ENCODE measurements around the gene CACNA1H. TPM values are rescaled to one million over a fixed set of nuclear protein-coding genes. Genes with fewer than 3 reads are reported as not detected.

The CACNA1H gene
- total RNA-seq, 1 donor from 2014 or later, result 4.2 TPM

DNA sequence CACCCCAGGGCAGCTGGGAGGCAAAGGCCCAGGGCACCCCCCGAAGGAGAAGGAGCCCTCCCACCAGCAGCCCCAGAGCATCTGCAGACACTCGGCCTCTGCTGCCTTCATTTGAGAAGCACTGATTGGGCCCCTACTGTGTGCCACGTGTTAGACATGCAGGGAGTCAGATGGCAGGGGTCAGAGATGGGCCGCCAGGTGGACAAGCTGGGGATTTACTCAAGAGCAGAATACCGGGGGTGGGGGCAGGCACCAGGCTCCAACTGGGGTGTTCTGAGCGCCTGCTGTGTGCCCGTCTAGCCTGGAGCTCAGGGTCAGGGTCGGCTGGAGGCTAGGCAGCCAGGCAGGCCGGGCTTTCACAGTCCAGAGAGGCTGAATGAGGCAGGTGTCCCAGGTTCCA, 53.4 kb downstream of the CACNA1H start:
- ATAC-seq (no peak), DNase-seq (ENCODE audit: low spot score) (no peak)

DNA sequence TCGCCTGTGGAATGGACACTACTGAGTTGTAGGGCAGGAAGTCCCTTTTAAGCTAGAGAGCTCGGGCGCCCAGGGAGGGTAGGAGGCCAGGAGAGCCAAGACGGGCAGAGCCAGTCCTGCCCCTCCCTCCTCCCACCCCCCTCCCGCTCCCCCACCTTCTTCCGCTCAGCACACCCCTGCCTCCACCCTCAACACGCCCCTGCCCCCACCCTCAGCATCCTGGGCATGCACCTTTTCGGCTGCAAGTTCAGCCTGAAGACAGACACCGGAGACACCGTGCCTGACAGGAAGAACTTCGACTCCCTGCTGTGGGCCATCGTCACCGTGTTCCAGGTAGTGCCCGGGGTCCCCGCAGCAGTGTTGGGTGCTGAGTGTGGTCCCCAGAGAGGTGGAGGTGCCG, 53.9 kb downstream of the CACNA1H start:
- DNase-seq (ENCODE audit: low spot score), result no peak
- ATAC-seq, result no peak

DNA sequence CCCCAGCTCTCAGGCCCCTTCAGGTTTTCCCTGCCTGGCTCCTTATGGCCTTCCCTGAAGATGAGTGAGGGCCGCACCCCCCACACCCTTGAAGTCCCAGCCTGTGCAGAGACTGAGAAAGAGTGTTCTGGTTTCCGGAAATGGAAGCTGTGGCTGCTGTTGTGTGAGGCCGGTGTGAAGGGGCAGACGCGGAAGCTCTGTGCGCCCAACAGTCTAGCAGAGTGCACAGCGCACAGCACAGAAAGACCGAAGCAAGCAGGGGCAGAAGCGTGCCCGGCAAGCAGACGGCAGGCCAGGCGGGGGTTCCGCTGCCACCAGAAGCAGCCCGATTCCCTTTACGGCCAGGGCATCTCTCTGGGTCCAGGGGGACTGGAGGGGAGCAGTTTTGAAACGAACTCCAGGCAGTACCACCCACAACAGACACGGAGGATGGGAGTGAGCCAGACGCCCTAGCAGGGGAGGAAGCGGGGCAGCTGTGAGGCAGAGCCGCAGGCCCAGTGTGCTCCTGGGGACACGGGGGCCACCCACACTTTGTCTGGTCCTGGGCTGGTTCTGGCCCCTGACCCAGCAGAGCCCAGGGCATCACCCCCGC, 55.4 kb downstream of the CACNA1H start:
- ATAC-seq (no peak), DNase-seq (ENCODE audit: low spot score) (no peak)

DNA sequence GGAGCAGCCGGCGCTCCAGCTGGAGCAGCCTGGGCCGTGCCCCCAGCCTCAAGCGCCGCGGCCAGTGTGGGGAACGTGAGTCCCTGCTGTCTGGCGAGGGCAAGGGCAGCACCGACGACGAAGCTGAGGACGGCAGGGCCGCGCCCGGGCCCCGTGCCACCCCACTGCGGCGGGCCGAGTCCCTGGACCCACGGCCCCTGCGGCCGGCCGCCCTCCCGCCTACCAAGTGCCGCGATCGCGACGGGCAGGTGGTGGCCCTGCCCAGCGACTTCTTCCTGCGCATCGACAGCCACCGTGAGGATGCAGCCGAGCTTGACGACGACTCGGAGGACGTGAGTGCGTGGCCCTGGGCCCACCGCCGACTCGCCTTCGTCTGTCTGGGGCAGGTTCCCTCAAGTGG, 56.2 kb downstream of the CACNA1H start:
- ATAC-seq (no peak), DNase-seq (ENCODE audit: low spot score) (no peak)

DNA sequence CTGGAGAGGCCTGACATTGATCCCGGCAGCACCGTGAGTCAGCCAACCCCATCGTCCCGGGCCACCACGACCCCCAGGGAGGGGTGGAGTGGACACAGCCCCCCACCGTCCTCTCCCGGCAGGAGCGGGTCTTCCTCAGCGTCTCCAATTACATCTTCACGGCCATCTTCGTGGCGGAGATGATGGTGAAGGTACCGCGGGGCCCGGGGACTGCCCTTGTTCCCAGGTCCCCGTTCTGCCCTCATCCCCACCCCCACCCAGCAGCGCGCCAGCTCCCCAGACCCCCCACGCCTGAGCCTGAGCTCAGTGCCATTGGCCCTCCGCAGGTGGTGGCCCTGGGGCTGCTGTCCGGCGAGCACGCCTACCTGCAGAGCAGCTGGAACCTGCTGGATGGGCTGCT, 57.6 kb downstream of the CACNA1H start:
- no peak for ATAC-seq
- DNase-seq (ENCODE audit: low spot score), result no peak

DNA sequence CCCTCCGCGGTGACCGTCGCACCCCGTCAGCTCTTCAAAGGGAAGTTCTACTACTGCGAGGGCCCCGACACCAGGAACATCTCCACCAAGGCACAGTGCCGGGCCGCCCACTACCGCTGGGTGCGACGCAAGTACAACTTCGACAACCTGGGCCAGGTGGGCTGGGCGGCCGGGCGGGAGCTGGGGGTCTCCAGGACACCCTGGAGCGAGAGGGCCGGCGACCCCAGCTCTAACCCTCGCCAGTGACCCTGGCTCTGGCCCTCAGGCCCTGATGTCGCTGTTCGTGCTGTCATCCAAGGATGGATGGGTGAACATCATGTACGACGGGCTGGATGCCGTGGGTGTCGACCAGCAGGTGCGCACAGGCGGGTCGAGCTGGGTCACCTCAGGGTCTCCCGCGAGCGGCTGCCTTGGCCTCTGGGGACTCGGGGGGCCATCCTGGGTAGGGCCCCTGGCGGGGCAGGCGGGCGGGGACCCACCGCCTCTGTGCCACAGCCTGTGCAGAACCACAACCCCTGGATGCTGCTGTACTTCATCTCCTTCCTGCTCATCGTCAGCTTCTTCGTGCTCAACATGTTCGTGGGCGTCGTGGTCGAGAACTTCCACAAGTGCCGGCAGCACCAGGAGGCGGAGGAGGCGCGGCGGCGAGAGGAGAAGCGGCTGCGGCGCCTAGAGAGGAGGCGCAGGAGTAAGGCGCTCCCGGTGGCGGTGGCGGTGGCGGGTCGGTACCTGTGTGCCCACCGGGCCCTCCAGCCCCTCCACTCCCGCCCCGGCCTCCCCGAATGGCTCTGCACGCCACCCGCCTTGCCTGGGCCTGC, 58.8 kb downstream of the CACNA1H start:
- DNase-seq (ENCODE audit: low spot score) (no peak), ATAC-seq (no peak)

DNA sequence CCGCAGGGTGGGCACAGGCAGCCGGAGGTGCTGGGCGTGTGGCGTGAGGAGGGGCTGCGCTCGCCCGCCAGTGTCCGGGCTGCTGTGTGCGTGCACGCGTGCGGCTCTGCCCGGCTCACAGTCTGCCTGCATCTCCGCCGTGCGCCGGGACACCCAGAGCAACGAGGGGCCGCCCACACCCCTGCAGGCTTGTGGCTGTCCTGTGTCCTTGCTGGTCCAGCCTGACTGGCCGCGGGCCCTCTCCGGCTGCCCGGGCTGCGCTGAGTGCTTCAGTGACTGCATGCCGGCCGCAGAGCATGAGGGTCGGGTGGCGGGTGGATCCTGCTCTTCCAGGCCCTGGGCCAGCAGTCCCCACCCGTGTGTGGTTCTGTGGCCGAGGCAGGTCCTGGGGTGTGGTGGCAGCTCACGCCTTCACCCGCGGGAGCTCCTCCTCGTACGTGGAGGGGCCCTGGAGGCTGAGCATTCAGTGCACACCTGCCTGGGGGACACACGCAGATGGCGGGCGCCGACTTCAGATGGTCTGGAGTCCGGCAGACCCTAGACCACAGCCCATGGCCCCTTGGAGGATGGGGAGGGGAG, 59.8 kb downstream of the CACNA1H start:
- ATAC-seq, result no peak
- DNase-seq (ENCODE audit: low spot score), result no peak

DNA sequence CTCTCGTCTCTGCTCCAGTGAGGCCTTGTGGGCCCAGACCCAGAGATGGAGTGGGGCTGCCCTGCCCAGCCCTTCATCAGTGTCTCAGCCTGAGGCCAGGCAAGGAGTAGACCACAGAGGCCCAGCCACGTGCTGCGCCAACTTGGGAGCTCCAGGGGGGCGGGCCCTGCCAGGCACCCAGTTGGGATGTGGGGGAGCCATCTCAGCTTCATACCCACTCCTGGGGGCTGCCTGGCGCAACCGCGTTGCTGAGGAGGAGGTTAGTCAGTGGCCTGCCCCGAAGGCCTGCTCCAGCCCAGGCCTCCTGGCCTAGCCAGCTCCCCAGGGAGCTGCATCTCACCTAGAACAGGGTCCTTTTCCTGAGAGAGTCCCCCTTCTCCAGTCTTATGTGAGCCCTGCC, 60.3 kb downstream of the CACNA1H start:
- DNase-seq (ENCODE audit: low spot score), result no peak
- ATAC-seq, result no peak

DNA sequence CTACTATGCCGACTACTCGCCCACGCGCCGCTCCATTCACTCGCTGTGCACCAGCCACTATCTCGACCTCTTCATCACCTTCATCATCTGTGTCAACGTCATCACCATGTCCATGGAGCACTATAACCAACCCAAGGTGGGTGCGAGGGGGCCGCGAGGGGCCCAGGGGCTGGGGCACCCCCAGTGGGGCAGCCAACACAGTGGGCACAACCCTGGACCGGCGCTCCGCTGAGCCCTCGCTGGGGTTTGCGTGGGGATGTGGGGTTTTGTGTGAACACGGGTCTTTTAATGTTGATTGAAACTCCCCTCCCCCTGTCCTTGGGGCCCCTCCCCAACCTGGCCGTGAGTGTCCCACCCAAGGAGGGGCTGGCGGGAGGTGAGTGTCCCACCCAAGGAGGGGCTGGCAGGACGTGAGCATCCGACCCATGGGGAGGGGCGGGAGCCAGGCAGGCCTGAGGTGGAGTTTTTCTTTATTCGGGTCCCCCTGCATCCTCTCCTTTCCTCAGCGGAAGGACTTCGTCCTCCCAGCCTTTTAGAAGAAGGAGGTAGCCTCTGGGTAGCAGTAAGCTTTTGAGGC, 61.0 kb downstream of the CACNA1H start:
- DNase-seq (ENCODE audit: low spot score) (no peak), ATAC-seq (no peak)

DNA sequence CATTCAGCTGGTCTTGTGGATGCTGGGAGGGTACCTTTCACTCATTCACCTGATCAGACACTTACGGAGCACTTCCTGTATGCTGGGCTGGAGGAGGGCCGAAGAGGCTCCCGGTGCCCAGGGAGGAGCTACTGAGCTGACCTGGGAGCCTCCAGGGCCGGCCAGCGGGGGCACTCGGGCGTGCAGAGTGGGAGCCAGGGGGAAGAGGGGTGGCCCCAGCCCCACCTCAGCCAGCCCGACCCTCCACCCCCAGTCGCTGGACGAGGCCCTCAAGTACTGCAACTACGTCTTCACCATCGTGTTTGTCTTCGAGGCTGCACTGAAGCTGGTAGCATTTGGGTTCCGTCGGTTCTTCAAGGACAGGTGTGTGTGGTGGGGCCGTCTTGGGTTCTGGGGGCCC, 61.8 kb downstream of the CACNA1H start:
- no peak for DNase-seq (ENCODE audit: low spot score)

DNA sequence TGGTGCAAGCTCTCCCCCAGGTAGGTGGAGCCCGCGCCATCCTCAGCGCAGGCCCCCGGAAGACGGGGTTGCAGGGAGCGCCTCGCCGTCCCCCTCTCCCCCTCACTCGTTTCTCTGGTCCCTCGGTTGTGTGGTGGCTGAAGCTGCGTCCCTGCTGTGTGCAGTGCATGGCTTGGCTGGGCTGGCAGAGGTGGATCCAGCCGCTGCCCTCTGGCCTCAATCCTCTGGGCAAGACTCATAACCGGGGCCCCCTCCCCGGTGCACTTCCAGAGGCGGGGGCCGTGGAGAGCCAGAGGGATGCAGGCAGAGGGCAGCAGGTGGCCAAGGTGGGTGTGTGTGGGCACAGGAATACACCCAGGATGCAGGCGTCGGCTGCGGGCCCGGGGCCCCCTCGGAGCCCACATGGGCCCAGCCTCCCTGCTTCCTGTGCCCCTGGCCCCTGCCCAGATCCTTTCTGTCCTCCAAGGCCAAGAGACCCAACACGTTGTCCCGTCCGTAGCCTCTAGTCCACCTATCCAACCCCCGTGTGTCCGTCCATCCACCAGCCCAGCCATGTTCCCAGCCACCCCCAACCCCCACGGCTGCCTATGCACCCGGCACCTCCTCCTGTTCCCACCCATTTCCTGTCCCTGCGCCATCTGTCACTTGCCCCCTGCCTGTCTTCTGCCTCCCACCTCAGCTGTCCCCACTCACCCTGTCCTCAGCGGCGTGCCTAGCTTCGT, 62.8 kb downstream of the CACNA1H start:
- DNase-seq (ENCODE audit: low spot score) (no peak), ATAC-seq (no peak)

More for the DNA sequence above, 61.8 kb downstream of the CACNA1H start:
- no peak for ATAC-seq

DNA sequence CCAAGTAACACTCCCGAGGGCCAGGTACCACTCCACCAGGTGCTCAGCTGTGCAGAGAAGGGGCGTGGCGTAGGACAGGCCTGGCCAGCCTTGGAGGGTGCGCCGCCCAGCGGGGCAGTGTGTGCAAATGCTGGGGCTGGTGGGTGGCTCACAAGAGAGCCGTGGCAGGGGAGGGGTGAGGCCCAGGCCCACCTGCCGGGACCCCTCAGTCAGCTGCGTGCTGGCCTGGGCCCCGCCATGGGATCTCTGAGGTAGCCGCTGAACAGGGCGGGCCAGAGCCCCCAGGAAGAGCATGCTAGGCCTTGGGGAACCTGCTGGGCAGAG, 63.4 kb downstream of the CACNA1H start:
- DNase-seq (ENCODE audit: low spot score) (no peak), ATAC-seq (no peak)

DNA sequence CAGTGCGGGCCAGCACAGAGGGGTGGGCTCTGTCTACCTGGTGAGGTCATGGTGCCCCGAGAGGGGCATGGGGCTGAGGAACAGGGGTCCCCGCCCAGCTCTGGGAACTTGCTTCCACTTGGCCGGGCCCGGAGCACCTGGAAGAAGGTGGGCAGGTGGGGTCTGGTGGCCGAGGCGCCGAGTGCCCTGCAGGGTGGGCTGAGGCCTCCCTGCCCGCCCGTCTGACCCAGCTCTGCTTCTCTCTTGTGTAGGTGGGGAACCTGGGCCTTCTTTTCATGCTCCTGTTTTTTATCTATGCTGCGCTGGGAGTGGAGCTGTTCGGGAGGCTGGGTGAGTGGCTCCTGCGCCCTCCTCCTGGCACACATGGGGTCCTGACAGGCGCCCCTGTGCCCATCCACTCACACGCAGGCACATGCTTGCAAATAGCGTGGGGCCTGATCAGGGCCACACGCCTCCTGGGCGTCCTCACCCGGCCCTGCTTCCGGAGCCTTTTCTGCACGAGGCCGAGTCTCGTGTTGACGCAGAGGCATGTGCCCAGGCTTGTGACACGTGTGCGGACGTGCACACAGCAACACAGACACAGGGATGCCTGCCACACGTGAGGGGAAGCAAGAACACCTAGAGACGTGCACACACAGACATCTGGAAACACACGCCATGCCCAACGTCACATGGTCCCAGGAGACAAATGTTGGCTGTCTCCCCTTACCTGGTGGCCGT, 63.9 kb downstream of the CACNA1H start:
- no peak for DNase-seq (ENCODE audit: low spot score)
- ATAC-seq, result no peak

DNA sequence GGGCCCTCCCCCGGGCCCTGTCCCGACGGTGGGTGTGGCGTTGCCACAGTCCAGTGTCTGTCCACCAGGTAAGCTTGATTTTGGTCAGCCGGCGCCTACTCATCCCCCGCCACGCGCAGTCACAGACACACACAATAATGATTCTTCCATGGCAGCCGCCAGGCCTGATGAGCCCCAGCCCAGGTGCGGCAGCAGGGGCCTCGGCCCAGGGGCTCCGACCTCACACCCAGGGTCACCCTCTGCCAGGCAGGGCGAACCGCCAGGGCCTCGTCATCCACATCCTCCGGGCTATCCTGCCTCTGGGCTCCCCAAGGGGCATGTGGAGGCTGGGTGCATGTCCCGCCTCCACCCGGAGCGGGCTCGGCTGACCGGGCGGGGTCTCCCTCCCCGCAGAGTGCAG, 64.6 kb downstream of the CACNA1H start:
- ATAC-seq, result no peak
- DNase-seq (ENCODE audit: low spot score), result no peak

DNA sequence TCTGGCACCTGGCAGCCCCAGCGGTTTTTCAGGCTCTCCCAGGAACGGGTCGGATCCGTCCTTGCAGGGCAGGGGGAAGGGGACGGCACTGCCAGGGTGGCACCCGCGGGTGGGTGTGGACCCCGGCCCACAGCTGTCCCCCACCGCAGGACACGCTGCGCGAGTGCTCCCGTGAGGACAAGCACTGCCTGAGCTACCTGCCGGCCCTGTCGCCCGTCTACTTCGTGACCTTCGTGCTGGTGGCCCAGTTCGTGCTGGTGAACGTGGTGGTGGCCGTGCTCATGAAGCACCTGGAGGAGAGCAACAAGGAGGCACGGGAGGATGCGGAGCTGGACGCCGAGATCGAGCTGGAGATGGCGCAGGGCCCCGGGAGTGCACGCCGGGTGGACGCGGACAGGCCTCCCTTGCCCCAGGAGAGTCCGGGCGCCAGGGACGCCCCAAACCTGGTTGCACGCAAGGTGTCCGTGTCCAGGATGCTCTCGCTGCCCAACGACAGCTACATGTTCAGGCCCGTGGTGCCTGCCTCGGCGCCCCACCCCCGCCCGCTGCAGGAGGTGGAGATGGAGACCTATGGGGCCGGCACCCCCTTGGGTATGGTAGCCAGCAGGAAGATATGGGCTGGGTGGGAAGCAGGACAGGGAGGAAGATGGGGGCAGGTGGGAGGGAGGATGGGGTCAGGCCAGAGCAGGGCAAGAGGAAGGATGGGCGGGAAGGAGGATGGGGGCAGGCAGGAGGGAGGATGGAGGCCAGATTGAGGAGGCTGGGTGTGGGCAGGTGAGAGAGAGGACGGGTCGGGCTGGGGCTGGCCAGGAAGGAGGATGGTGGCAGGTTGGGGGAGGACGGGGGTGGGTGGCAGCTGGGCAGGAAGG, 65.4 kb downstream of the CACNA1H start:
- no peak for DNase-seq (ENCODE audit: low spot score)
- no peak for ATAC-seq

DNA sequence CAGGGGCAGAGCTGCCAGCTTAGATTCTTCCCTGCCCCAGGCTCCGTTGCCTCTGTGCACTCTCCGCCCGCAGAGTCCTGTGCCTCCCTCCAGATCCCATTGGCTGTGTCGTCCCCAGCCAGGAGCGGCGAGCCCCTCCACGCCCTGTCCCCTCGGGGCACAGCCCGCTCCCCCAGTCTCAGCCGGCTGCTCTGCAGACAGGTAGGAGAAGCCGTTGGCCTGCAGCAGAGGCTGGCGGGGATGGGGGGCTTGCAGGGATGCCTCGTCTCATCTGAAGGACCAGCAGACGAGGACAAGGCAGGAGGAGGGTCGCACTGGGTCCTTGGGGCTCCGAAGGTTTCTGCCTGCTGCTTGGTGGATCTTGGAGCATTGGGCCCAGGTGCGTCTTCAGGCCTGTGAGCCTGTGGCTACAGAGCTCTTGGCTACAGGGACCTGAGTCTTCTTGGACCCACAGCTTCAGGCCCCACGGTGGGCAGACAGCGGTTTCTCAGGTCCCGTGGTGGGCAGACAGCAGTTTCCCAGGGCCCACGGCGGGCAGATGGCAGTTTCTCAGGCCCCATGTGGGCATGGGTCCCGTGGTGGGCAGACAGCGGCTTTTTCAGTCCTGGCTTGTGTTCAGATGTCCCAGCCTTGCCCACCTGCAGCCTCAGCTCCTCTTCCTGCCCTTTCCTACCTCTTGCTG, 66.2 kb downstream of the CACNA1H start:
- no peak for ATAC-seq
- DNase-seq (ENCODE audit: low spot score), result no peak

DNA sequence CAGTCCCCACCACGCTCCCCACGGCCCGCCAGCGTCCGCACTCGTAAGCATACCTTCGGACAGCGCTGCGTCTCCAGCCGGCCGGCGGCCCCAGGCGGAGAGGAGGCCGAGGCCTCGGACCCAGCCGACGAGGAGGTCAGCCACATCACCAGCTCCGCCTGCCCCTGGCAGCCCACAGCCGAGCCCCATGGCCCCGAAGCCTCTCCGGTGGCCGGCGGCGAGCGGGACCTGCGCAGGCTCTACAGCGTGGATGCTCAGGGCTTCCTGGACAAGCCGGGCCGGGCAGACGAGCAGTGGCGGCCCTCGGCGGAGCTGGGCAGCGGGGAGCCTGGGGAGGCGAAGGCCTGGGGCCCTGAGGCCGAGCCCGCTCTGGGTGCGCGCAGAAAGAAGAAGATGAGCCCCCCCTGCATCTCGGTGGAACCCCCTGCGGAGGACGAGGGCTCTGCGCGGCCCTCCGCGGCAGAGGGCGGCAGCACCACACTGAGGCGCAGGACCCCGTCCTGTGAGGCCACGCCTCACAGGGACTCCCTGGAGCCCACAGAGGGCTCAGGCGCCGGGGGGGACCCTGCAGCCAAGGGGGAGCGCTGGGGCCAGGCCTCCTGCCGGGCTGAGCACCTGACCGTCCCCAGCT, 67.3 kb downstream of the CACNA1H start:
- DNase-seq (ENCODE audit: low spot score) (no peak), ATAC-seq (no peak)

DNA sequence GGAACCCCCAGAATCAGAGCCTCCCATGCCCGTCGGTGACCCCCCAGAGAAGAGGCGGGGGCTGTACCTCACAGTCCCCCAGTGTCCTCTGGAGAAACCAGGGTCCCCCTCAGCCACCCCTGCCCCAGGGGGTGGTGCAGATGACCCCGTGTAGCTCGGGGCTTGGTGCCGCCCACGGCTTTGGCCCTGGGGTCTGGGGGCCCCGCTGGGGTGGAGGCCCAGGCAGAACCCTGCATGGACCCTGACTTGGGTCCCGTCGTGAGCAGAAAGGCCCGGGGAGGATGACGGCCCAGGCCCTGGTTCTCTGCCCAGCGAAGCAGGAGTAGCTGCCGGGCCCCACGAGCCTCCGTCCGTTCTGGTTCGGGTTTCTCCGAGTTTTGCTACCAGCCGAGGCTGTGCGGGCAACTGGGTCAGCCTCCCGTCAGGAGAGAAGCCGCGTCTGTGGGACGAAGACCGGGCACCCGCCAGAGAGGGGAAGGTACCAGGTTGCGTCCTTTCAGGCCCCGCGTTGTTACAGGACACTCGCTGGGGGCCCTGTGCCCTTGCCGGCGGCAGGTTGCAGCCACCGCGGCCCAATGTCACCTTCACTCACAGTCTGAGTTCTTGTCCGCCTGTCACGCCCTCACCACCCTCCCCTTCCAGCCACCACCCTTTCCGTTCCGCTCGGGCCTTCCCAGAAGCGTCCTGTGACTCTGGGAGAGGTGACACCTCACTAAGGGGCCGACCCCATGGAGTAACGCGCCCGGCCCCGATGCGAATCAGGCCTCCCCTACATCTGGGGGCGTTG, 68.1 kb downstream of the CACNA1H start:
- ATAC-seq (no peak), DNase-seq (ENCODE audit: low spot score) (no peak)
